ENCODE results near the gene RPP38.

The RPP38 gene, protein sequence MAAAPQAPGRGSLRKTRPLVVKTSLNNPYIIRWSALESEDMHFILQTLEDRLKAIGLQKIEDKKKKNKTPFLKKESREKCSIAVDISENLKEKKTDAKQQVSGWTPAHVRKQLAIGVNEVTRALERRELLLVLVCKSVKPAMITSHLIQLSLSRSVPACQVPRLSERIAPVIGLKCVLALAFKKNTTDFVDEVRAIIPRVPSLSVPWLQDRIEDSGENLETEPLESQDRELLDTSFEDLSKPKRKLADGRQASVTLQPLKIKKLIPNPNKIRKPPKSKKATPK

GRCh38 chr10:15097011-15097812 is at the start of gene RPP38:
Gene RPP38 (plus strand): TSS chr10:15097355. CDS start chr10:15103315, 5,960 bp downstream.
- DNase-seq (ENCODE audit: low read depth): peak; percentile 96

DNA sequence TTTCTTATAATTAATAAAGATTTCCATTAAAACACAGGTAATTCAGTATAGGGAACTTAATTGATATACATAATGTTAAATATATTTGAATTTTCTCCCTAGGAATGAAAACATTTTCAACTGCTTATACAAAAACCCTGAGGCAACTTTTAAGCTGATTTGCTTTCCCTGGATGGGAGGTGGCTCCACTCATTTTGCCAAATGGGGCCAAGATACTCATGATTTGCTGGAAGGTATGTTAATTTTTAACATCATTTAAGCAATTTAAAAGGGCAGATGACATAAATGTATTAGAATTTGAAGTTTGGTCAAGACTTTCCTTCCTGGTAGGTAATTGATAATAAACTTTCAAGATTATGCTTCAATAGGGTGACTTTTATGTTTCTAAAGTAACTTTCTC is 47.6 kb upstream of the RPP38 start:
- DNase-seq (ENCODE audit: low read depth): no peak

DNA sequence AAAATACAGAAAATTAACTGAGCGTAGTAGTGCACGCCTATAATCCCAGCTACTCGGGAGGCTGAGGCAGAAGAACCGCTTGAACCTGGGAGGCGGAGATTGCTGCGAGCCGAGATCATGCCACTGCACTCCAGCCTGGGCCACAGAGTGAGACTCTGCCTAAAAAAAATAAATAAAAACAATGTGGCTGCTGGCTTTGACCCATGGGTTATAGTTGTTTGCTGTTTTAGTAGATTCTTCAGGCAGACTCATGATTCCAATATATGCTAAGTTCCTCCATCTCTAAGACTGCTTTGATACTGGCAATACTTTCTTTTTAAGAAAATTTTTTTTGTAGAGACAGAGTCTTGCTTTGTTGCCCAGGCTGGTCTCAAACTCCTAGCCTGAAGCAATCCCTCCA is 45.0 kb upstream of the RPP38 start:
- DNase-seq (ENCODE audit: low read depth): no peak

DNA sequence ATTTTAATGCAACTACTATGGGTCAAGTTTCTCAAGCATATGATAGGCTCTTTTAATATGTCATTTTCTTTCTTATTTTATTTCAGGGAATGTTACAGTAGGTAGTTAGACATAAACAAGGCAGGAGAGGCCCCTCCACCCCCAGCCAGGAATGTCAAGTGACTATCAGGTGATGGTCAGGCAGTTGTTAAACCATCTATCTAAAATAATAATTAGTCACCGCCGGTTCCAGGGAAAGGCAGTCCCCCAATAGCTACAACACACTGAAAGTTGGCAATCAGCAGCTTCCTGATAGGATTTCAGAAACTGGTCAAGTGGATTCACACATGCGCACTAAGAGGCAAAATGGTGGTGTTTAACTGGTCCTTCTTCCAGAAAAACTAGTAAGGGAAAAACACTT is 44.1 kb upstream of the RPP38 start:
- no peak for DNase-seq (ENCODE audit: low read depth)

DNA sequence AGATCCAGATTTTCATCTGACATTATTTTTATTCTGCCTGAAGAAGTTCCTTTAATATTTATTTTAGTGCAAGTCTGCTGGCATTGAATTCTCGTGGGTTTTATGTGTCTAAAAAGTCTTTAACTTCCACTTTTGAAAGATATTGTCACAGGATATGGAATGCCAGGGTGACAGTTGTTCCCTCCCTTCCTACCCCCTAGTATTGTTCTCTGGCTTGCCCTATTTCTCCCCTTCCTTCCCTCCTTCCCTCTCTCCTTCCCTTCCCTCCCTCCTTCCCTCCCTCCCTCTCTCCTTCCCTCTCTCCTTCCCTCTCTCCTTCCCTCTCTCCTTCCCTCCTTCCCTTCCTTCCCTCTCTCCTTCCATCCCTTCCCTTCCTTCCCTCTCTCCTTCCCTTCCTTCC is 38.5 kb upstream of the RPP38 start:
- no peak for DNase-seq (ENCODE audit: low read depth)

- DNase-seq (ENCODE audit: low read depth): no peak
Measured at GRCh38 chr10:15059914-15060313, 37.2 kb upstream of the RPP38 start.

DNA sequence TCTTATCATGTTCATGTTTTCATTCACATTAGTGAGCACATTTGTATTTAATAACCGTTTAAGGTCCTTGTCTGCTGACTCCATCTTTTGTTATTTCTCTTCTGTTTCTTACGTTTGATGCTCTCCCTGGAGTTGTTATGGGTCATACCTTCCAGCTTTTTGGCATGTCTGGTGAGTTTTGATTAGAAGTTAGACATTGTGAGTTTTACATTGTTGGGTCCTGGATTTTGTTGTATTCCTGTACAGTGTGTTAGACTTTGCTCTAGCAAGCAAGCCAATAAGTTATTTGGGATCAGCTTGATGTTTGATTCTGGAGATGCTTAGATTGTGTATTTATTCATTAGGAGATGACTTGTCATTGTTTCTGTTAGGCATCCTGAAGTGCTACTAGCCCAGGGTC is 36.5 kb upstream of the RPP38 start:
- no peak for DNase-seq (ENCODE audit: low read depth)

DNA sequence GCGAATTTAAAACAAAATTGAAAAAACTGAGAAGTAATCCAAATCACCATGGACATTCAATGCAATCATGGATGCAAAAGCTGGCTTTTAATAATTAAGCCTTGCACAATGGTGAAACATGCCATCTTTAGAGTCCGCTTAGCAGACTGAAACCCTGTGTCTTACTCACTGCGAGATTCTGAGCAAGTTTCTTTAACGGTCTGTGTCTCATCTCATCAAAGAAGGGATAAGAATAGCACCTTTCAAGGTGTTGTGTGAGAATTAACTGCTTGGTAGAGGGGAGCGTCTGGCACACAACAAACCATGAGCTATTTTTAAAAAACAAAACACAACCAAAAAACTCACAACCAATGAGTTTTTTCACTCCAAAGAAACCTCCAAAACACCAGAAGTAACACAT is 30.0 kb upstream of the RPP38 start:
- no peak for DNase-seq (ENCODE audit: low read depth)

DNA sequence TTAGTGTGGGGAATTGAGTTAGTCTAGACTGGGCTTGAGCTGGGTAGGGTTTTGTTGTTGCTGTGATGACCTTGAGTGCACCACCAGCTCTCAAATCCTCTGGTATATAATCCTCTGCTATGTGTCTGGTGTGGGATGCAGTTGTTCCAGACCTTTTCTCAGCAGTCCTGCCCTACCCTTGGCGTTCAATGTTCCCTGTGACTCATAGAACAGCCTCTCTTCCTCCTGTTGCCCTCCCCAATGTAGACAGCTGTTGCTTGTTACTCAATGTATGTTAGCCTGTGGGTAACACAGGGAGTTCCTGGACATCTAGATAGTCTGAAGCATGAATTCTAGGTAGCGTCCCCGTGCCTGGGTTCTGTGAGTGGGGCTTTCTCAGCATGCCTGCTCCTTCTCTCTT is 28.4 kb upstream of the RPP38 start:
- DNase-seq (ENCODE audit: low read depth): no peak

DNA sequence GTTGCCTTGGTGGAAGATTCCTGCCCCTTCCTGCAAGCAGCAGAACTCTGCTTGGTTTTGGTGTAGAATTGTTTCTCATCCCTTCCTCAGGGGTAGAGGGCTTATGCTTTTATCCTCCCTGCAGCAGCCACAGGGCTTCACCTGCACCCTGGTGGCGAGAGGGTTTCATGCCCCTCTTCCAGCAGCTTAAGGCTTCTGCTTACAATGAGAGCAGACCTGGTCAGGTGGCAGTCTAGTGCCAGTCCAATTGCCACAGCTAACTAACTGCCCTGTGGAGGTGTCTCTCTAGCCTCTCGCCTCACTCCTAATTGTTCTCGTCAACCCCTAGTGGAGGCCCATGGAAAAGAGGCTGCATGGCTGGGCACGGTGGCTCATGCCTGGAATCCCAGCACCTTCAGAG is 27.9 kb upstream of the RPP38 start:
- no peak for DNase-seq (ENCODE audit: low read depth)

DNA sequence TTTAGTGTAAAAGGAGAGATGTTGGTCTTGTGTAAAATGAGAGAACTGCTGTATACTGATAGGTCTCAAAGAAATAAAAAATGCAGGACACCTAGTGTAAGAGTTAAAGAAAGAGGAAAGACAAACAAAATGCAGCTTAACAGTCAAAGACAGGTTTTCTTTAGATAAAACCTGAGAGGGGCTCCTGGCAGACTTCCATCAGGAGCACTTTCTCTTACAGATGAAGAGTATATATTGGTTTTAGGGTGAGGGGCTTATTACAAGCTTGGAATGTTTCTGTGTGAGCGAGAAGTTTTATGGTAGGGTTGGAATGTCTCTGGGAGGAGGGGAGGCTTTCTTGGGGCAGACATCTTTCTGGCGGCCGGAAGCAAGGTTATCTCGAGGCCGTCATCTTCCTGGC is 24.8 kb upstream of the RPP38 start:
- DNase-seq (ENCODE audit: low read depth): no peak

DNA sequence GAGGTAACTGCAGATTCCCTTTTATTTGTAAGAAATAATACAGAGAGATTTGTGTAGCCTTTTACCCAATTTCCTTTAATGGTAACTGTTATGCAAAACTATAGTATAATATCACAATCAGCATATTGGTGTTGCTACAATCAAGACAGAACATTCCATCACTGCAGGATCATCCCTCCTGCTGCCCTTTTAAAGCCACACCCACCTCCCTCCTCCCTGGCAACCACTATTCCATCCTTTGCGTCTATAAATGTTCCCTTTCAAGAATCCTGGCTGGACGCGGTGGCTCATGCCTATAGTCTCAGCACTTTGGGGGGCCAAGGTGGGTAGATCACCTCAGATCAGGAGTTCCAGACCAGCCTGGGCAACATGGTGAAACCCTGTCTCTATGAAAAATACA is 21.7 kb upstream of the RPP38 start:
- DNase-seq (ENCODE audit: low read depth): no peak

- no peak for DNase-seq (ENCODE audit: low read depth)
Measured at GRCh38 chr10:15083674-15084501, 13.3 kb upstream of the RPP38 start.

- DNase-seq (ENCODE audit: low read depth): no peak
Measured at GRCh38 chr10:15084502-15084922, 12.6 kb upstream of the RPP38 start.

DNA sequence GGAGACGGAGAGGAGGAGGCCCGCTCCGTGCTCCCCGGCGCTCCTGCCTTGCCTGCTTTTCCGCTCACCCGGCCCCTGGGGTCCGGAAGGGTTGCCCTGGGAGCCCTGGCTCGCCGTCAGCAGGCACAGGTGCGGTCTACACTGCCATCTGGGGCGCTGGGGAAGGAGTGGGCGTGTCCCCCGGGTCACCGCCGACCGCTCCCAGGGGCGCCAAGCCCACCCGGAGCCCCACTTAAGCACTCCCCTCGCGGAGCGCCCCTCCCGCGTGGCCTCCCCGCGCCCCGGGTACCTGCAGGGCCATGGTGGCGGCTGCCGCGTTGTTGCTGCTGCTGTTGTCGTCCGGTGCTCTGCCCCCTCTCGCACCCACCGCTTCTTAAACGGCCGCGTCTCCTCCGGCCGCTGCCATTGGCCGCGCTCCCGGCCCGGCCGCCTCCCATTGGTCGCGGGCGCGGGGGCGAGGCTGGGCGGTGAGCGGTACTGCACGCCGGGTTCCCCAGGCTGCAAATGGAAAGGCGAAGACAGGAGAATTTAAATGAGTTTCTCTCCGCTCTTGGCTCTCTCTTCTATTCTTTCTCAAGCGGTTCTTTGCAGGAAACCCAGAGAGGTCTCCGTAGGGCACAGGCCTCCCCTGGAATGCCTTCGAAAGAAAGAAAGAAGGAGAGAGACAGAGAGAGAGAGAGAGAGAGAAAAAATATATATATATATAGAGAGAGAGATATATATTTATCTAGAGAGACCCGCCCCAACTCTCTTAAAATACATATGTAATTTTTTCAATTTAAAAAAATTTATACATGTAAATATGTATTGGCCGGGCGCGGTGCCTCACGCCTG is 8.5 kb upstream of the RPP38 start, which contains the start of gene ACBD7:
TSS of gene ACBD7 (minus strand) at position 349 of the 834 bp plus-strand sequence. CDS start at position 301, 48 bp downstream.
- peak; percentile 56 for DNase-seq (ENCODE audit: low read depth)

GRCh38 chr10:15091418-15091817 is 5.7 kb upstream of the RPP38 start:
- no peak for DNase-seq (ENCODE audit: low read depth)

- DNase-seq (ENCODE audit: low read depth): no peak
Measured at GRCh38 chr10:15092855-15093408, 4.2 kb upstream of the RPP38 start.

GRCh38 chr10:15096661-15097010 is 519 bp upstream of the RPP38 start:
- DNase-seq (ENCODE audit: low read depth): no peak

DNA sequence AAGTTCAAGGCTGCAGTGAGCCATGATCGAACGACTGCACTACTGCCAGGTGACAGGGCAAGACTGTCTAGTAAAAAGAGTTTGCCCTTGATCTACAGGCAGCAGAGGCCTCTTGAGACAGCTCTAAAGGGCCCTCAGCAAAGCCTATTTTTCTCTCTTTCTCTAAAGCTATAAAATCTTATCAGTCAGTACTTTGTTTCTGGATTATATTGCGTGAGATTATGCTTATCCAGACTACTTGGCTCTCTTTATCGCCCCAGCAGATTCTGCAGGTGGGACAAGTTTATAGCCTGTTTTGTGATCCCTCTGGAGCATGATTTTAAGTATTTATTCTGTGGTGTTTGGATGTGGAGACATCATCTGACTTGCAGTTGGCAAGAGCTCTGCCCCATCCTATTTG is 2.7 kb downstream of the RPP38 start:
- DNase-seq (ENCODE audit: low read depth): no peak

- no peak for DNase-seq (ENCODE audit: low read depth)
Measured at GRCh38 chr10:15103513-15103912, 6.4 kb downstream of the RPP38 start.

- DNase-seq (ENCODE audit: low read depth): peak; percentile 43
Measured at GRCh38 chr10:15106352-15107013, 9.3 kb downstream of the RPP38 start.

All from stimulated activated CD8-positive, alpha-beta memory T cell treated with anti-CD3 and anti-CD28 coated beads, Interleukin-12 subunit alpha, Interleukin-12 subunit beta, amount 100 ng/mL, for 1 hour (primary cell).